ENCODE results near the gene FMR1. TPM values are rescaled to one million over a fixed set of nuclear protein-coding genes. Genes with fewer than 3 reads are reported as not detected.

FMR1 gene
- total and polyA plus RNA-seq, 4 experiments from 2014 or later: 5.8 to 88.8 (median 45.1) TPM

DNA sequence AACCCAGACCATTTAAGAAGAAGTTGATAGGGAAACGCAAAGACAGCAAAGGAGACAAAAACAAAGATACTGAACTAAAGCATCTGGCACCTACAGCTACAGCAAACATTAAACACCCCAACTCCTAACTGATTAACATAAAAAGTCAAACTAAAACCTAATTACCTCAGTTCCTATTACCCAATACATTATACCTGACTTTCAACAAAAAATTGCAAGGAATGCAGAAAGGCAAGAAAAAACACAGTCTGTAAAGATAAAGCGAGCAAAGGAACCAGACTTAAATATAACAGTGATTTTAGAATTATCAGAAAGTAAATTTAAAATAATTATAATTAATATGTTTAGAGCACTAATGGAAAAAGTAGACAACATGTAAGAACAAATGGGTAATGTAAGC lies 9.4 kb upstream of the FMR1 start:
- Mint-ChIP-seq H3K27me3 (no peaks in the 10 kb centered on the region), H3K27ac (no peak overlapping the region), H3K4me3 (no peak overlapping the region), H3K4me1 (peaks cover 0 to 5% (median 3%) of the 10 kb centered on the region in 4 donors), H3K36me3 (no peaks in the 10 kb centered on the region), H3K9me3 (peaks cover 0 to 2% (median 0%) of the 10 kb centered on the region in 8 donors)
- H3K27me3 ChIP-seq (ENCODE audit: insufficient read depth, low read length): no peaks in the 10 kb centered on the region
- intact Hi-C loops (cut with micrococcal nuclease): no loop called here
- H3K36me3 ChIP-seq (ENCODE audit: insufficient read depth, low read length): no peaks in the 10 kb centered on the region
- POLR2A ChIA-PET (ENCODE audit: partially characterized antibody): no interaction called here
- H3K4me1 ChIP-seq (ENCODE audit: insufficient read depth, low read length): peaks cover 3% of the 10 kb centered on the region
- CTCF ChIA-PET (ENCODE audit: partially characterized antibody): no interaction called here
- no peak overlapping the region for H3K27ac ChIP-seq (ENCODE audit: low read depth, low read length)
- no peaks in the 10 kb centered on the region for H3K9me3 ChIP-seq (ENCODE audit: control insufficient read depth in 1 of 2, low read length in 2 of 2)
- H3K4me3 ChIP-seq (ENCODE audit: low read length in 2 of 2): no peak overlapping the region
- no peak for DNase-seq

DNA sequence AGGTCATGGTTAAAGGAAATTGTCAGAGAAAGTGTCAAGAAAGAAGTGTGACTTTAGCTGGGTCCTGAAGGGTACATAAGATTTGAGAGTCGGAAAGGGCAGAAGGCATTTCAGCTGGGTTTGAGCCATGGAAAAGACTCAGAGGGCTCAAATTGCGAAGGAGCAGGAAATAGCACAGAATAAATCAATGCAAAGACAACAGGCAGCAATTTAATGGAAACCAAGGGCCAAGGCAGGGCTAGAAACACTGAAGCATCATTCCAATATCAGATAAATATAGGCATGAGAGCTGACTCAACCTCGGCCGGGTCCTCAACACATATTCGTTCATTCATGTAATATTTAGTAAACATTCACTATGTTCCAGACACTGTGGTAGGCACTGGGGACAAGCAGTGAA lies 3.6 kb upstream of the FMR1 start:
- Mint-ChIP-seq H3K36me3 (peaks cover 0 to 6% of the 10 kb centered on the region in 2 donors), H3K9me3 (no peaks in the 10 kb centered on the region), H3K4me3 (no peak overlapping the region), H3K27ac (no peak overlapping the region), H3K27me3 (no peaks in the 10 kb centered on the region), H3K4me1 (peaks cover under 1 to 12% (median 4%) of the 10 kb centered on the region in 4 donors)
- Histone ChIP-seq H3K27ac (ENCODE audit: low read depth, low read length) (no peak overlapping the region), H3K9me3 (ENCODE audit: control insufficient read depth in 1 of 2, low read length in 2 of 2) (no peaks in the 10 kb centered on the region), H3K27me3 (ENCODE audit: insufficient read depth, low read length) (no peaks in the 10 kb centered on the region), H3K36me3 (ENCODE audit: insufficient read depth, low read length) (no peaks in the 10 kb centered on the region), H3K4me1 (ENCODE audit: insufficient read depth, low read length) (peaks cover 10% of the 10 kb centered on the region), H3K4me3 (ENCODE audit: low read length in 2 of 2) (no peak overlapping the region)
- intact Hi-C loops (cut with micrococcal nuclease): no loop called here
- ChIA-PET CTCF (ENCODE audit: partially characterized antibody) (no interaction called here), POLR2A (ENCODE audit: partially characterized antibody) (no interaction called here)
- DNase-seq: no peak

- Mint-ChIP-seq H3K9me3 (no peaks in the 10 kb centered on the region), H3K4me3 (peak overlapping the region in 7 of 8 donors; percentile 1 to 92 (median 51)), H3K27me3 (no peaks in the 10 kb centered on the region), H3K4me1 (peaks cover 12 to 37% (median 16%) of the 10 kb centered on the region in 4 donors), H3K36me3 (peaks cover 0 to 6% of the 10 kb centered on the region in 2 donors), H3K27ac (peak overlapping the region in 3 of 7 donors; percentile 3 to 91 (median 27))
- intact Hi-C loops (cut with micrococcal nuclease): no loop called here
- ChIA-PET CTCF (ENCODE audit: partially characterized antibody) (no interaction called here), POLR2A (ENCODE audit: partially characterized antibody) (interaction anchor here (1.1 kb wide), 1 partner anchor 15 kb away, joined by 3 read pairs; no protein-coding TSS in a partner anchor)
- Histone ChIP-seq H3K4me1 (ENCODE audit: insufficient read depth, low read length) (peaks cover 35% of the 10 kb centered on the region), H3K27ac (ENCODE audit: low read depth, low read length) (no peak overlapping the region), H3K4me3 (ENCODE audit: low read length in 2 of 2) (no peak overlapping the region), H3K9me3 (ENCODE audit: control insufficient read depth in 1 of 2, low read length in 2 of 2) (no peaks in the 10 kb centered on the region), H3K27me3 (ENCODE audit: insufficient read depth, low read length) (no peaks in the 10 kb centered on the region), H3K36me3 (ENCODE audit: insufficient read depth, low read length) (no peaks in the 10 kb centered on the region)
- no peak for DNase-seq
Observed at GRCh38 chrX:147910607-147911006, 1.1 kb upstream of the FMR1 start.

- Mint-ChIP-seq H3K27ac (peak overlapping the region; percentile 91 to 97 (median 96)), H3K4me1 (peaks cover 21 to 54% (median 28%) of the 10 kb centered on the region in 4 donors), H3K9me3 (no peaks in the 10 kb centered on the region), H3K4me3 (peak overlapping the region; percentile 95 to 99 (median 96)), H3K27me3 (no peaks in the 10 kb centered on the region), H3K36me3 (peaks cover 0 to 6% of the 10 kb centered on the region in 2 donors)
- Histone ChIP-seq H3K27me3 (ENCODE audit: insufficient read depth, low read length) (no peaks in the 10 kb centered on the region), H3K36me3 (ENCODE audit: insufficient read depth, low read length) (no peaks in the 10 kb centered on the region), H3K27ac (ENCODE audit: low read depth, low read length) (peak overlapping the region; percentile 76), H3K4me1 (ENCODE audit: insufficient read depth, low read length) (peaks cover 51% of the 10 kb centered on the region), H3K4me3 (ENCODE audit: low read length in 2 of 2) (peak overlapping the region; percentile 57 to 72), H3K9me3 (ENCODE audit: control insufficient read depth in 1 of 2, low read length in 2 of 2) (no peaks in the 10 kb centered on the region)
- intact Hi-C loops (cut with micrococcal nuclease): no loop called here
- ChIA-PET CTCF (ENCODE audit: partially characterized antibody) (no interaction called here), POLR2A (ENCODE audit: partially characterized antibody) (interaction anchor here (0.9 to 1.5 kb wide), 4 partner anchors 9 to 1593 kb away, joined by 3 to 8 read pairs (median 4); partner anchors contain the start of gene IDS)
- peak; percentile 24 to 39 (median 37) for DNase-seq
Observed at GRCh38 chrX:147912093-147912801, 528 bp downstream of the FMR1 start.

- Histone ChIP-seq H3K4me1 (ENCODE audit: insufficient read depth, low read length) (peaks cover 64% of the 10 kb centered on the region), H3K36me3 (ENCODE audit: insufficient read depth, low read length) (no peaks in the 10 kb centered on the region), H3K4me3 (ENCODE audit: low read length in 2 of 2) (peak overlapping the region; percentile 11 to 72), H3K27ac (ENCODE audit: low read depth, low read length) (peak overlapping the region; percentile 76), H3K27me3 (ENCODE audit: insufficient read depth, low read length) (no peaks in the 10 kb centered on the region), H3K9me3 (ENCODE audit: control insufficient read depth in 1 of 2, low read length in 2 of 2) (no peaks in the 10 kb centered on the region)
- peak overlapping the region; percentile 95 to 99 (median 96) for H3K4me3 Mint-ChIP-seq
- POLR2A ChIA-PET (ENCODE audit: partially characterized antibody): no interaction called here
- DNase-seq: no peak
- H3K36me3 Mint-ChIP-seq: peaks cover 0 to 6% of the 10 kb centered on the region in 2 donors
- intact Hi-C loops (cut with micrococcal nuclease): no loop called here
- CTCF ChIA-PET (ENCODE audit: partially characterized antibody): no interaction called here
- peak overlapping the region in 3 of 7 donors; percentile 44 to 95 (median 91) for H3K27ac Mint-ChIP-seq
- H3K9me3 Mint-ChIP-seq: no peaks in the 10 kb centered on the region
- peaks cover 30 to 67% (median 37%) of the 10 kb centered on the region in 4 donors for H3K4me1 Mint-ChIP-seq
- H3K27me3 Mint-ChIP-seq: no peaks in the 10 kb centered on the region
Observed at GRCh38 chrX:147913570-147913969, 1.9 kb downstream of the FMR1 start.

- Histone ChIP-seq H3K9me3 (ENCODE audit: control insufficient read depth in 1 of 2, low read length in 2 of 2) (no peaks in the 10 kb centered on the region), H3K4me3 (ENCODE audit: low read length in 2 of 2) (no peak overlapping the region), H3K27me3 (ENCODE audit: insufficient read depth, low read length) (no peaks in the 10 kb centered on the region), H3K36me3 (ENCODE audit: insufficient read depth, low read length) (no peaks in the 10 kb centered on the region), H3K4me1 (ENCODE audit: insufficient read depth, low read length) (peaks cover 73% of the 10 kb centered on the region), H3K27ac (ENCODE audit: low read depth, low read length) (no peak overlapping the region)
- CTCF ChIA-PET (ENCODE audit: partially characterized antibody): no interaction called here
- POLR2A ChIA-PET (ENCODE audit: partially characterized antibody): no interaction called here
- Mint-ChIP-seq H3K36me3 (peaks cover 0 to 6% of the 10 kb centered on the region in 2 donors), H3K4me1 (peaks cover 30 to 68% (median 37%) of the 10 kb centered on the region in 4 donors), H3K9me3 (no peaks in the 10 kb centered on the region), H3K27me3 (no peaks in the 10 kb centered on the region), H3K4me3 (peak overlapping the region in 6 of 8 donors; percentile 33 to 99 (median 80)), H3K27ac (peak overlapping the region in 5 of 7 donors; percentile 38 to 91 (median 67))
- intact Hi-C loops (cut with micrococcal nuclease): no loop called here
- DNase-seq: no peak
Observed at GRCh38 chrX:147914591-147914990, 2.9 kb downstream of the FMR1 start.

- CTCF ChIA-PET (ENCODE audit: partially characterized antibody): no interaction called here
Observed at GRCh38 chrX:147916375-147916968, 4.8 kb downstream of the FMR1 start.

More at GRCh38 chrX:147916375-147916968, 4.8 kb downstream of the FMR1 start:
- peak overlapping the region in 6 of 8 donors; percentile 8 to 74 (median 32) for H3K4me3 Mint-ChIP-seq
- peak overlapping the region; percentile 17 to 91 (median 76) for H3K27ac Mint-ChIP-seq
- no peaks in the 10 kb centered on the region for H3K36me3 ChIP-seq (ENCODE audit: insufficient read depth, low read length)
- DNase-seq: no peak
- H3K27me3 Mint-ChIP-seq: no peaks in the 10 kb centered on the region
- peaks cover 34 to 77% (median 43%) of the 10 kb centered on the region in 4 donors for H3K4me1 Mint-ChIP-seq
- peaks cover 0 to 6% of the 10 kb centered on the region in 2 donors for H3K36me3 Mint-ChIP-seq
- H3K9me3 ChIP-seq (ENCODE audit: control insufficient read depth in 1 of 2, low read length in 2 of 2): no peaks in the 10 kb centered on the region
- no peaks in the 10 kb centered on the region for H3K27me3 ChIP-seq (ENCODE audit: insufficient read depth, low read length)
- H3K9me3 Mint-ChIP-seq: no peaks in the 10 kb centered on the region
- POLR2A ChIA-PET (ENCODE audit: partially characterized antibody): no interaction called here
- H3K4me1 ChIP-seq (ENCODE audit: insufficient read depth, low read length): peaks cover 81% of the 10 kb centered on the region
- no peak overlapping the region for H3K27ac ChIP-seq (ENCODE audit: low read depth, low read length)
- no peak overlapping the region for H3K4me3 ChIP-seq (ENCODE audit: low read length in 2 of 2)
- intact Hi-C loops (cut with micrococcal nuclease): no loop called here

All from CD4-positive, alpha-beta memory T cell (primary cell).